Uterus (tissue), 2 donors: ENCODE results near the gene TTLL1.

Experiments
- CTCF ChIP-seq, 4 experiments: fragments of 200-600 bp in 2 of 4; fragments of 450-650 bp in 2 of 4; sonication (generic) in 2 of 4; IDR thresholded peaks; one replicate each; pipeline ENCODE4 v1.5.1; 2016 to 2019; ENCODE audit warnings: antibody characterized with exemption in 4 of 4, mild to moderate bottlenecking in 2 of 4, moderate library complexity in 1 of 4
- POLR2A ChIP-seq, 2 donors: fragments of 450-650 bp; IDR thresholded peaks; one replicate each; pipeline ENCODE4 v1.6.1; 2016; ENCODE audit warnings: antibody characterized with exemption in 2 of 2, mild to moderate bottlenecking in 1 of 2, moderate library complexity in 1 of 2

DNA sequence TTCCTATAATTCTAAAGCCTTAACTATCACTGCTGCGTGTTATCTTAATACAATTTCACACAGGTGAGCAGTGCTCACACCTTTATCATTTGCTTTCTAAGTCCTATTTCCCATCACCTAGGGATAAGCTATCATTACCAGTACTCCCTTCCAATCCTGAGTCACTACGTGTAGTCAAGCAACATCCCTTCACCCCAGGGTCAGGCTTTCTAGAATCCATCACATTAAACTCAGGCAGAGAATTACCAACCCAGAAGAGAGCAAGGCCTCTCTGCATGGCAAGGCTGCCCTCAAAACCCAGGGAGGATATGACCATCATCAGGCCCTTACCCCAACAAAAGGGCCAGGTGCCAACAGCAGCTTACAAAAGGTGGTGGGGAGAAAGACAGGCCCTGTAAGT, 84.1 kb downstream of the TTLL1 start:
- no peak for TF ChIP-seq CTCF (IDR thresholded peaks at IDR 0.05)
- no peak for TF ChIP-seq POLR2A (IDR thresholded peaks at IDR 0.05)
